HG02840 (cell line): ENCODE data around the gene SLC6A8.
"Not testable (repeated sequence)": the region's sequence is repeated elsewhere in the genome, so short reads cannot be mapped to it uniquely, and the experiment has no call there.

ENCODE experiments used
- ATAC-seq: cut with Tn5 transposase; IDR thresholded peaks from one replicate; pipeline ENCODE4 v1.9.1; 2021; ENCODE audit warnings: mild to moderate bottlenecking, moderate library complexity, moderate number of reproducible peaks; ENCODE audit not compliant: unreplicated experiment, low FRiP score

The SLC6A8 gene

GRCh38 chrX:153670748-153671588 is 16.8 kb upstream of the SLC6A8 start:
- no peak for ATAC-seq

- no peak for ATAC-seq
These were observed 15.9 kb upstream of the SLC6A8 start for GRCh38 chrX:153671589-153672530.

- ATAC-seq = no peak
These were observed 14.9 kb upstream of the SLC6A8 start for GRCh38 chrX:153672531-153673427.

- no peak for ATAC-seq
These were observed 14.1 kb upstream of the SLC6A8 start, which contains the start of gene PNCK for GRCh38 chrX:153673428-153674218. TSS of gene PNCK (minus strand) at chrX:153673813. CDS start at chrX:153673076, 737 bp downstream.

GRCh38 chrX:153674219-153674851 is 13.4 kb upstream of the SLC6A8 start:
- no peak for ATAC-seq

GRCh38 chrX:153681175-153681574 is 6.6 kb upstream of the SLC6A8 start:
- ATAC-seq = no peak

- not testable (repeated sequence) for ATAC-seq
These were observed 4.2 kb upstream of the SLC6A8 start for GRCh38 chrX:153683486-153683885.

GRCh38 chrX:153684467-153685155 is 3.1 kb upstream of the SLC6A8 start:
- no peak for ATAC-seq

- no peak for ATAC-seq
These were observed 2.6 kb upstream of the SLC6A8 start for GRCh38 chrX:153685156-153685536.

- ATAC-seq = no peak
These were observed 1.7 kb upstream of the SLC6A8 start for GRCh38 chrX:153685751-153686696.

GRCh38 chrX:153686711-153687110 is 1.0 kb upstream of the SLC6A8 start:
- ATAC-seq = no peak

GRCh38 chrX:153688071-153688470 is 345 bp downstream of the SLC6A8 start:
- no peak for ATAC-seq

- ATAC-seq = no peak
These were observed 780 bp downstream of the SLC6A8 start for GRCh38 chrX:153688506-153688905.

GRCh38 chrX:153688911-153689590 is 1.3 kb downstream of the SLC6A8 start:
- ATAC-seq = no peak

- ATAC-seq = no peak
These were observed 2.1 kb downstream of the SLC6A8 start for GRCh38 chrX:153689654-153690465.

- no peak for ATAC-seq
These were observed 2.7 kb downstream of the SLC6A8 start for GRCh38 chrX:153690466-153690865.
